T-helper 1 cell treated with Interleukin-12 subunit alpha and Interleukin-12 subunit beta and Interleukin-4 antibody, amounts not matched to agents 30 μg/mL and 1 μg/mL, for 36 hours (primary cell): ENCODE measurements around the gene PRR20G.

Source experiments
- H3K27ac Mint-ChIP-seq: one replicate; pipeline ENCODE4 v1.8.0; 2021; ENCODE audit warnings: mild to moderate bottlenecking, mixed read lengths
- H3K27me3 Mint-ChIP-seq: one replicate; pipeline ENCODE4 v1.8.0; 2021; ENCODE audit warnings: low read depth, mixed read lengths
- H3K36me3 Mint-ChIP-seq: one replicate; pipeline ENCODE4 v1.8.0; 2021; ENCODE audit warnings: low read depth, mixed read lengths
- H3K4me1 Mint-ChIP-seq: one replicate; pipeline ENCODE4 v1.8.0; 2021; ENCODE audit warnings: low read depth, mixed read lengths
- H3K4me3 Mint-ChIP-seq: one replicate; pipeline ENCODE4 v1.8.0; 2021; ENCODE audit warnings: mild to moderate bottlenecking, moderate library complexity, mixed read lengths
- H3K9me3 Mint-ChIP-seq: one replicate; pipeline ENCODE4 v1.8.0; 2021; ENCODE audit warnings: mixed read lengths

PRR20G gene

DNA sequence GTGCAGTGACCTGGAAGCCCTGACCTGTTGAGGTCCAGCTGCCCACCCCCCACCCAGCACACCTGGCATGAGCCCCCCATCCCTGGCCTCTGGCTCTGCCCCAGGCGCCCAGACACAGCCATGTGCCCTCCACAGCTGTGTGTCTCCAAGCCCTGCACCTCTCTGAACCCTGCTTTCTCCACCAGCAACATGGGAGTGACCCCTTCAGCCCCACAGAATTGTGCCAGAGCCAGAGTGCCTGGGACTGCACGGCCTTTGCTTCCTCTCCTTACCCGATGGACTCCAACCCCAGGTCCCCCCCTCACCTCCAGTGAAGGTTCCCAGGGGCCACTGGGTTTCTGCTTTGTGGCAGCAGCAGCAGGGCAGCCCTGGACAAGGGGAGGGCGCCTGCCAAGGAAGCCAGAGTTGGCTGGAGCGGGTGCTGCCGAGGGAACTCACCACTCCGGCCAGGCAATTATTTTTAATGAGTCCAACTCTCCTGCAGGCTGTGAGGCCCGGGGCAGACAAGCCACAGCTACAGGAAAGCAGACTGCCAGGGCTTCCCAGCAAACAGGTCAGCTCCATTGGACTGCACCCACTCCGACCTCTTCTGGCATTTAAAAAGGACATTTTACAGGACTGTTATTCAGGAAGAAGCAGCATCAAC lies 24.1 kb downstream of the PRR20G start:
- no peak overlapping the region for H3K4me3 Mint-ChIP-seq
- no peaks in the 10 kb centered on the region for H3K4me1 Mint-ChIP-seq
- H3K27me3 Mint-ChIP-seq, result no peaks in the 10 kb centered on the region
- peaks cover 5% of the 10 kb centered on the region for H3K9me3 Mint-ChIP-seq
- H3K27ac Mint-ChIP-seq, result no peak overlapping the region
- H3K36me3 Mint-ChIP-seq, result no peaks in the 10 kb centered on the region

GRCh38 chr3:127263037-127263436 lies 24.8 kb downstream of the PRR20G start:
- Mint-ChIP-seq H3K27me3 (no peaks in the 10 kb centered on the region), H3K4me1 (no peaks in the 10 kb centered on the region), H3K27ac (no peak overlapping the region)

DNA sequence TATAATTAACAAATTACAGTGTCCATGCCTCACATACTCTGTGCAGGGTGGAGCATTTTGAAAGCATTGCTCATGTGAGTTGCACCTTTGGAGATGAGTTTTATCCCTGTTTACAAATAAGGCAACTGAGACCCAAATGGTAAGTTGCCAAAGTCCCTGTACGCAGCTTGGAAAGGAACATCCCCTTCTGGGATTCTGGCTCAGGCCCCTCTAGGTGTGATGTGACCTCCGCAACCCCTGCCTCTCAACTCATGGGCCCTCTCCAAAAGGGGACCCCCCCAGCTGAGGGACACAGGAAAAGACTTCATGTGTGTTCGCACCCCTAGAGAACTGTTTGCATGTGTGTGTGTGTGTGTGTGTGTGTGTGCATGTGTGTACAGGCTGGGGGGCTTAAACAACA lies 25.3 kb downstream of the PRR20G start:
- Mint-ChIP-seq H3K27me3 (no peaks in the 10 kb centered on the region), H3K4me3 (no peak overlapping the region), H3K9me3 (no peaks in the 10 kb centered on the region), H3K36me3 (no peaks in the 10 kb centered on the region), H3K4me1 (no peaks in the 10 kb centered on the region), H3K27ac (no peak overlapping the region)

More at GRCh38 chr3:127263037-127263436, 24.8 kb downstream of the PRR20G start:
- Mint-ChIP-seq H3K36me3 (no peaks in the 10 kb centered on the region), H3K4me3 (no peak overlapping the region), H3K9me3 (no peaks in the 10 kb centered on the region)

GRCh38 chr3:127261925-127262324 lies 25.9 kb downstream of the PRR20G start:
- Mint-ChIP-seq H3K9me3 (no peaks in the 10 kb centered on the region), H3K4me3 (no peak overlapping the region), H3K4me1 (no peaks in the 10 kb centered on the region), H3K27ac (no peak overlapping the region), H3K27me3 (no peaks in the 10 kb centered on the region), H3K36me3 (no peaks in the 10 kb centered on the region)

DNA sequence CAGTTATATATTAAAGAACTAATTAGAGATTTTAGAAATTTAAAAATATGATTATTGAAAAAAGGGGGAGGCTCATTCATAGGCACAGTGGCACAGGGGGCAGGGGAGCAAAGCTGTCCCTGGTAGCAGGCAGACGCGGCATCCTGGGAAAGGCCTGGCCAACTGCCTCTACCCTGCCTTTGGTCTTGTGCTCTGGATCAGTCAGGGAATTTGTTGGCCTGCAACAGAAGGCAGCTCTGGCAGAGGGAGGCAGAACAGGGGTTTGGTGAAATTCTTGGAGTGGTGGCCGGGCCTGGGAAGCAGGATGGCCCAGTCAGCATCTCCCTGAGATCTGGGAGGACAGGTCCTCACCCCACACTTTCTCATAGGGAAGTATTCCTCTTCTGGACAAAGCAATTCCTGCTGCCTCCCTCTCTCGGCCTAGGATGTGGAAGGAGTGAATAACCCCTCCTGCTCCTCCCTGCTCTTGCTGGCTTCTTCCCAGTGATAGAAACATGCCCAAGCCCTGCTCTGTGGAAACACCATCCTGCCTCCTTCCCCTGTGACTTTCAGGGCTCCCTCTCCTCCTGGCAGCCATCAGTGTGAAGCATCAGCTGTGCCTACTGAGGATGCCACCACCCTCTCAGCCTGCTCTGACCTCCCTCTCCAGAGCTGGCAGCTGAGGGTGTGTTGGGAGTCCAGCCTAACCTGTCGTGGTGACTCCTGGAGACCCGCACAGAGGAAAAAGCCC lies 26.9 kb downstream of the PRR20G start:
- H3K4me3 Mint-ChIP-seq, result no peak overlapping the region
- H3K9me3 Mint-ChIP-seq, result no peaks in the 10 kb centered on the region
- H3K36me3 Mint-ChIP-seq, result no peaks in the 10 kb centered on the region
- no peak overlapping the region for H3K27ac Mint-ChIP-seq
- no peaks in the 10 kb centered on the region for H3K4me1 Mint-ChIP-seq
- no peaks in the 10 kb centered on the region for H3K27me3 Mint-ChIP-seq

- H3K36me3 Mint-ChIP-seq, result no peaks in the 10 kb centered on the region
- no peak overlapping the region for H3K27ac Mint-ChIP-seq
- no peaks in the 10 kb centered on the region for H3K4me1 Mint-ChIP-seq
- H3K4me3 Mint-ChIP-seq, result no peak overlapping the region
- no peaks in the 10 kb centered on the region for H3K27me3 Mint-ChIP-seq
- no peaks in the 10 kb centered on the region for H3K9me3 Mint-ChIP-seq
These were observed 27.4 kb downstream of the PRR20G start for GRCh38 chr3:127260416-127260815.

- no peak overlapping the region for H3K27ac Mint-ChIP-seq
- H3K36me3 Mint-ChIP-seq, result no peaks in the 10 kb centered on the region
- H3K4me1 Mint-ChIP-seq, result no peaks in the 10 kb centered on the region
- H3K9me3 Mint-ChIP-seq, result no peaks in the 10 kb centered on the region
- H3K4me3 Mint-ChIP-seq, result no peak overlapping the region
- H3K27me3 Mint-ChIP-seq, result no peaks in the 10 kb centered on the region
These were observed 28.0 kb downstream of the PRR20G start for GRCh38 chr3:127259882-127260281.

- Mint-ChIP-seq H3K27ac (no peak overlapping the region), H3K4me1 (no peaks in the 10 kb centered on the region), H3K36me3 (no peaks in the 10 kb centered on the region), H3K4me3 (no peak overlapping the region), H3K27me3 (no peaks in the 10 kb centered on the region), H3K9me3 (no peaks in the 10 kb centered on the region)
These were observed 29.1 kb downstream of the PRR20G start for GRCh38 chr3:127258733-127259132.

GRCh38 chr3:127257351-127257750 lies 30.5 kb downstream of the PRR20G start:
- Mint-ChIP-seq H3K27me3 (no peaks in the 10 kb centered on the region), H3K9me3 (no peaks in the 10 kb centered on the region), H3K36me3 (no peaks in the 10 kb centered on the region), H3K4me1 (no peaks in the 10 kb centered on the region), H3K4me3 (no peak overlapping the region), H3K27ac (no peak overlapping the region)

DNA sequence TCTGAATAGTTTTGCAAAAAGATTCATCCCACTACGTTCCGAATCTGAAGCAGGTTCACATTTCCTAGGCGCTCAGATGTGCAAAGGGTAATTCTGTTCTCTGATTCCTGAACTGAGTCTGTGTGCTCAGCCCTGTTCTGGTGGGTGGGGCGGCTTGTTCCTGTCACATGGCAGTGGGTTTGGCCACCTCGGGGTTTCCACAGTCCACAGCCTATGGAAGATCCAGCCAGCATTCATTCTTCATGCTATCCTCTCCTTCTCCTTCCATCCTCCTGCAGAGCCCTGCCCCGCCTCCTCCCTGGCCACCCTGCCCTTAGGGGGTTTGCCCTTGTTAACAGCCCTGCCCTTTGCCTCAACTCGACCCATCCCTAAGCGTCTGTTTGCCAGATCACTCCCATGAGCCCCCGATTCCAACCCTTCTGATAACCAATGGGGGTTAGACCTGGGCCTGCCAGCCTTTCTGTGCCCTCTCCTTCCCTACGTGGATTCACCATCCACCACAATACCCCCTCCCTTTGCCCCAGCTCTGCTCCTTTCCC lies 31.0 kb downstream of the PRR20G start:
- H3K36me3 Mint-ChIP-seq, result no peaks in the 10 kb centered on the region
- no peak overlapping the region for H3K27ac Mint-ChIP-seq
- H3K27me3 Mint-ChIP-seq, result no peaks in the 10 kb centered on the region
- no peaks in the 10 kb centered on the region for H3K4me1 Mint-ChIP-seq
- H3K4me3 Mint-ChIP-seq, result no peak overlapping the region
- H3K9me3 Mint-ChIP-seq, result no peaks in the 10 kb centered on the region

DNA sequence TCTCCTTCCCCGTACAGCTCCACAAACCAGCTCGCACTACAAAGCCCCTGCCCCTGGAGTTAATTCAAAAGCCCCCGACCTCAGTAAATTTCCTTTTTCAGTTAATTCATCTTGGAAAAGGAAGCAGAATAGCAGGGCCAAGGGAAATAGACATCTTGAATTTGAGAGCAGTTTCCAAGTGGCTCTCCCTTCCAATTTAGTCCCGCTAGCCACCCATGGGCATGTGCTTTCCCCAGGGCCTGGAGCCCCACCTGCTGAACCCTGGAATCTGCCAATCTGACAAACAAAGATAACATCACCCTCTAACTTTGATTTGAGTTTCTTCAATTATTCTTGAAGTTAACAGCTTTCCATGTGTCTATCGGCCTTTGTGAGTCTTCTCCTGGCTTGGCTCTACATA lies 31.7 kb downstream of the PRR20G start:
- no peaks in the 10 kb centered on the region for H3K27me3 Mint-ChIP-seq
- H3K4me3 Mint-ChIP-seq, result no peak overlapping the region
- no peaks in the 10 kb centered on the region for H3K9me3 Mint-ChIP-seq
- no peak overlapping the region for H3K27ac Mint-ChIP-seq
- no peaks in the 10 kb centered on the region for H3K4me1 Mint-ChIP-seq
- no peaks in the 10 kb centered on the region for H3K36me3 Mint-ChIP-seq

DNA sequence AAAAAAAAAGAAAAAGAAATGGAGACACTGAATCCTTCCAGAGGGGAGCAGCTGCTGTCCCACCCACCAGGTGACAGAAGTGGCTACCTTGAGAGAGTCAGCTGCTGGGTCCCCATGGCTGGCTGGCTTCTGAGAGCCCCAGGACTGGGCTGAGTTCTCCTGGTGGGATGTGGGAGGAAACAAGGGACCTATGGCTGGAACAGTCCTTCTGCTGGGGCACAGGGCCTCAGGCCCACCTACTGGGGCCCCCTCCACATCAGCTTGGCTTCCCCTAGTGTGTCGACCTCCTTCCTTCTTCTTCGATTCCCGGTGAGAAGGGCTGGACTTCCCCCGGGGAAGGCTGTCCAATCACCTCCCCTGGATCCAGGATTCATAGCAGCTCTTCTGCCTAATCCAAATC lies 32.3 kb downstream of the PRR20G start:
- no peaks in the 10 kb centered on the region for H3K27me3 Mint-ChIP-seq
- no peaks in the 10 kb centered on the region for H3K9me3 Mint-ChIP-seq
- no peaks in the 10 kb centered on the region for H3K4me1 Mint-ChIP-seq
- no peaks in the 10 kb centered on the region for H3K36me3 Mint-ChIP-seq
- no peak overlapping the region for H3K27ac Mint-ChIP-seq
- no peak overlapping the region for H3K4me3 Mint-ChIP-seq

- Mint-ChIP-seq H3K27ac (no peak overlapping the region), H3K4me1 (no peaks in the 10 kb centered on the region), H3K36me3 (no peaks in the 10 kb centered on the region), H3K27me3 (no peaks in the 10 kb centered on the region), H3K9me3 (peaks cover 5% of the 10 kb centered on the region), H3K4me3 (no peak overlapping the region)
These were observed 33.1 kb downstream of the PRR20G start for GRCh38 chr3:127254730-127255129.

GRCh38 chr3:127254033-127254644 lies 33.7 kb downstream of the PRR20G start:
- Mint-ChIP-seq H3K36me3 (no peaks in the 10 kb centered on the region), H3K27ac (no peak overlapping the region), H3K9me3 (peaks cover 10% of the 10 kb centered on the region), H3K27me3 (no peaks in the 10 kb centered on the region), H3K4me3 (no peak overlapping the region), H3K4me1 (no peaks in the 10 kb centered on the region)

- Mint-ChIP-seq H3K9me3 (peaks cover 14% of the 10 kb centered on the region), H3K36me3 (no peaks in the 10 kb centered on the region), H3K4me3 (no peak overlapping the region), H3K4me1 (no peaks in the 10 kb centered on the region), H3K27me3 (no peaks in the 10 kb centered on the region), H3K27ac (no peak overlapping the region)
These were observed 34.4 kb downstream of the PRR20G start for GRCh38 chr3:127253491-127253890.
